C4-2B (cell line): ENCODE data around the gene CELSR1.

Experiments
- ZFX ChIP-seq: fragments of 450-650 bp; IDR thresholded peaks from 2 replicates; pipeline ENCODE4 v1.6.1; 2017
- TF ChIP-seq, protein P1 (sequence below): fragments of 450-650 bp; conservative IDR thresholded peaks from 2 replicates; pipeline ENCODE4 v1.5.1; 2017; ENCODE audit warnings: mild to moderate bottlenecking

DNA sequence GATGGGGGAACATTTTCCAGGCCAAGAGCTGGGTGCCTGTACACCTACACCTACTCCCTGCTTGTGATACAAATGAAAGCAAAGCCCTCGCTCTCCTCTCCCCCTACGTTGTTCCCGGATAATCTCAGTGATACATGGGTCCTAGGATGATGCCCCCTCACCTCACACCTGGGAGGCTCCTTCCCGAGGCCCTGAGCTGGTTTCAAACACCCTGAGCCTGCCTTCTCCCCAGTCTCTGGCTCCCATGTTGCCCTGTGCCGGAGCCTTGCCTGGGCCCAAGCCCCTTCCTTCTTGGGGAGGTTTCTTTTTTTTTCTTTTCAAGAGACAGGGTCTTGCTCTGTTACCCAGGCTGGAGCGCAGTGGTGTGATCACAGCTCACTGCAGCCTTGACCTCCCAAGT is 178.7 kb downstream of the CELSR1 start:
- TF ChIP-seq, protein P1, sequence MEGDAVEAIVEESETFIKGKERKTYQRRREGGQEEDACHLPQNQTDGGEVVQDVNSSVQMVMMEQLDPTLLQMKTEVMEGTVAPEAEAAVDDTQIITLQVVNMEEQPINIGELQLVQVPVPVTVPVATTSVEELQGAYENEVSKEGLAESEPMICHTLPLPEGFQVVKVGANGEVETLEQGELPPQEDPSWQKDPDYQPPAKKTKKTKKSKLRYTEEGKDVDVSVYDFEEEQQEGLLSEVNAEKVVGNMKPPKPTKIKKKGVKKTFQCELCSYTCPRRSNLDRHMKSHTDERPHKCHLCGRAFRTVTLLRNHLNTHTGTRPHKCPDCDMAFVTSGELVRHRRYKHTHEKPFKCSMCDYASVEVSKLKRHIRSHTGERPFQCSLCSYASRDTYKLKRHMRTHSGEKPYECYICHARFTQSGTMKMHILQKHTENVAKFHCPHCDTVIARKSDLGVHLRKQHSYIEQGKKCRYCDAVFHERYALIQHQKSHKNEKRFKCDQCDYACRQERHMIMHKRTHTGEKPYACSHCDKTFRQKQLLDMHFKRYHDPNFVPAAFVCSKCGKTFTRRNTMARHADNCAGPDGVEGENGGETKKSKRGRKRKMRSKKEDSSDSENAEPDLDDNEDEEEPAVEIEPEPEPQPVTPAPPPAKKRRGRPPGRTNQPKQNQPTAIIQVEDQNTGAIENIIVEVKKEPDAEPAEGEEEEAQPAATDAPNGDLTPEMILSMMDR = no peak
- TF ChIP-seq ZFX = no peak
